GM19240 (cell line): ENCODE data around the gene NYAP1.

Source experiments
- DNase-seq: peaks from one replicate; pipeline ENCODE4 v3.0.0; 2011; ENCODE audit warnings: low spot score; ENCODE audit not compliant: insufficient read length

NYAP1 gene

DNA sequence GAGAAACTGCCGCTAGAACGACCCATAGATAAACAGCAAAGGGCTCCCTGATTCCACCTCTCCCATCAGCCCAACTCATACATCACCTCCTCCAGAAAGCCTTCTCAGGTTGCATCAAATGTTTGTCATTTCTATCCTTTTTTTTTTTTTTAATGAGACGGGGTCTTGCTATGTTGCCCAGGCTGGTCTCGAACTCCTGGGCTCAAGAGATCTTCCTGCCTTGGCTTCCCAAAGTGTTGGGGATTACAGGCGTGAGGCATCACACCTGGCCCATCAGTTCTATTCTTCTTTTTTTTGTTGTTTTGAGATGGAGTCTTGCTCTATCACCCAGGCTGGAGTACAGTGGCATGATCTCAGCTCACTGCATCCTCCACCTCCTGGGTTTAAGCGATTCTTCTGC lies 26.7 kb upstream of the NYAP1 start:
- DNase-seq: no peak

DNA sequence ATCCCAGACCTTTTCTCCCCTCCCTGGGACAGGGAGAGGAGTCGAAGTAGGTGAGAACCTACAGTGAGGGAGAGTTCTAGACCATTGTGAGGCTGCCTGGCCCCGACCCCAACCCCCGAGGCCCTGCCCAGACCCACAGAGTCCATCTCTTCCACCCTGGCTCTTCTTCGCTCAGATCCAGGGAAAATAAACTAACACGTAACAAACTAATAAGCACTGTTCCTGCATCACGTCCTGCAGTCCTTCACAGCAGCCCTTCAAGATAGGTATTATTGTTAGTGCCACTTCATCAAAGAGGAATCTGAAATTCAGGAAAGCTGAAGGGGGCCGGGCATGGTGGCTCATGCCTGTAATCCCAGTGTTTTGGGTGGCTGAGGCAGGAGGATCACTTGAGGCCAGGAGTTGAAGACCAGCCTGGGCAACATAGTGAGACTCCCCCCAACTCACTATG lies 19.5 kb upstream of the NYAP1 start, which contains the start of gene SPACDR:
Gene SPACDR (minus strand): TSS at position 51 of the 451 bp plus-strand sequence. CDS start 235 bp downstream, outside the sequence.
- no peak for DNase-seq

DNA sequence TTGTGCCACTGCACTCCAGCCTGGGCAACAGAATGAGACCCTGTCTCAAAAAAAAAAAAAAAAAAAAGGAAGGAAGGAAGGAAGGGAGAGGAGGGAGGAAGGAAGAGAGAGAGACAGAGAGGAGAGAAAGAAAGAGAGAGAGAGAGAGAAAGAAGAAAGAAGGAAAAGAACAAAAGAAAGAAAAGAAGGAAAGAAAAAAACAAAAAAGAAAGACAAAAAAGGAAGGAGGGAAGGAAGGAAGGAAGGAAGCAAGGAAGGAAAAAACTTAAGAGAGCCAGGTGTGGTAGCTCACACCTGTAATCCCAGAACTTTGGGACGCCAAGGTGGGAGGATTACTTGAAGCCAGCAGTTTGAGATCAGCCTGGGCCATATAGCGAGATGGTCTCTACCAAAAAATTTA lies 18.9 kb upstream of the NYAP1 start:
- no peak for DNase-seq

DNA sequence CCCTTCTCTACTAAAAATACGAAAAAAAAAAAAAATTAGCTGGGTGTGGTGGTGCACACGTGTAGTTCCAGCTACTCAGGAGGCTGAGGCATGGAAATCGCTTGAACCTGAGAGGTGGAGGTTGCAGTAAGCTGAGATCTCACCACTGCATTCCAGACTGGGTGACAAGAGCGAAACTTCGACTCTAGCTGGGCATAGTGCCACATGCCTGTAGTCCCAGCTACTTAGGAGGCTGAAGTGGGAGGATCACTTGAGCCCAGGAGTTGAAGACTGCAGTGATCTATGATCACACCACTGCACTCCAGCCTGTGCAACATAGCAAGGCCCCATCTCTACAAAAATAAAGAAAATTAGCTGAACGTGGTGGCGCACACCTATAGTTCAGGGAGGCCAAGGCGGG lies 18.4 kb upstream of the NYAP1 start:
- DNase-seq: no peak

DNA sequence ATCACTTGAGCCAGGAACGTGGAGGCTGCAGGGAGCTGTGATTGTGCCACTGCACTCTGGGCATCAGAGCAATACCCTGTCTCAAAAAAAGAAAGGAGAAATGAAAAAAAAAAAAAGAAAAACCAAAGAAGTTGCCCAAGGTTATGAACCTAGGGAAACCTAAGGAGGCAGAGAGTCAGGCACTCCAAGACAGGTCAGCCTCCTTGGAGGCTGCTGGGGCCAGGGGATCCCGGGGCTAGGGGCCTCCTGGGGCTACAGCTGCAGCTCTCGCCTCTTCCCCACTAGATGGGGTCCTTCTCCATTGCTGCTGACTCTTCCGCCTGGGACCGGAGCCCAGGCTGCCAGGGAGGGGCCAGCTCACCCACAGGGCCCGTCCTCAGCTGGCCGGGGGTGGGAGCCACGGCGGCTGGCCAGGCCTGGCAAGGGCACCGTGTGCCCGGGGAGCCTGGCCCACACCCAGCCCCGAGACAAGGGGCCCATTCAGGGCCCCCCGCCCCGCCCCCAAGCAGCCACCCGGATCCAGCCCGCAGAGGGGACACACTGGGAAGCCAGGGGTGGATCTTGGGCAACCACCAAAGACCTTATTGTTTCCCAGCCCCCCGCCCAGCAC lies 17.9 kb upstream of the NYAP1 start:
- no peak for DNase-seq

DNA sequence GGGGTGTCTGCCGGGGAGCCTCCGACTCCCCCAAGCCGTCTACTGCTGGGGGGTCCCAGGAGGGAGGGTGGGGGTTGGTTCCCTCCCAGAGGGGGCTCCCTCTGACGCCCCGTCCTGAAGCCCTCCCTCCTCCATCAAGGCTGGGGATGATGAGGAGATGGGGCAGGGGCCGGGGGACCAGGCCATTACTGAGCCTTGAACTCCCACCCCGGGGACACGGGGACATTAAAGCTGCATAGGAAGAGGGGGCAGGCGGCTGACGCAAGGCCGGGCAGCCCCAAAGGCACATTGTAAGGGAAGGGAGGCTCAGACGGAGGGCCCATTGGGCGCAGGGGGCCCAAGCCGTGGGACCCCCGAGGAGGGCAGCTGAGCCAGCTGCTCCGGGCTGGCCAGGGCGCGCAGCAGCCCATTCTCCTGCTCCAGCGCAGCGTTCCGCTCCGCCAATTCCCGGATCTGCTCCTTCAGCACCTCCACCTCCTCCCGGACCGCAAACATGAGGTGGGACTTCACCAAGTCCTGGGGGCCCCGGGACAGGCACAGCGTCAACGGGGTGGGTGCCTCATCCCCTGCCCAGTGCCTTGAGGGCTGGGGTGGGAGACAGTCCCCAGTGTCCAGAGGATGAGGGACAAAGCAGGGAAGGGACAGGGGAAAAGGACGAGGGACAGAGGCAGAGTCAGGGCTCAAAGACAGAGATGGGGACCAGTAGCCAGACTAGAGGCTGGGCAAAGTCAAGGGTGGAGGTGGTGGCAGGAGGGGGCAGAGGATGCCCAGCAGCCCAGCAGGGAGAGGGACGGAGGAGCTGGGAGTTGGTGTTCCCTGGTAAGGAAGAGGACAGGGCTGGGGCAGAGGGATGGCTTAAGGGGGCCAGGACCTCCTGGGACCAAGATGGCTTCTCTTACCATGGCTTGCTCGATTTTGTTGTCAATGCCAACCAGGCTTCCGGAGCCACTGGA lies 16.8 kb upstream of the NYAP1 start:
- no peak for DNase-seq

DNA sequence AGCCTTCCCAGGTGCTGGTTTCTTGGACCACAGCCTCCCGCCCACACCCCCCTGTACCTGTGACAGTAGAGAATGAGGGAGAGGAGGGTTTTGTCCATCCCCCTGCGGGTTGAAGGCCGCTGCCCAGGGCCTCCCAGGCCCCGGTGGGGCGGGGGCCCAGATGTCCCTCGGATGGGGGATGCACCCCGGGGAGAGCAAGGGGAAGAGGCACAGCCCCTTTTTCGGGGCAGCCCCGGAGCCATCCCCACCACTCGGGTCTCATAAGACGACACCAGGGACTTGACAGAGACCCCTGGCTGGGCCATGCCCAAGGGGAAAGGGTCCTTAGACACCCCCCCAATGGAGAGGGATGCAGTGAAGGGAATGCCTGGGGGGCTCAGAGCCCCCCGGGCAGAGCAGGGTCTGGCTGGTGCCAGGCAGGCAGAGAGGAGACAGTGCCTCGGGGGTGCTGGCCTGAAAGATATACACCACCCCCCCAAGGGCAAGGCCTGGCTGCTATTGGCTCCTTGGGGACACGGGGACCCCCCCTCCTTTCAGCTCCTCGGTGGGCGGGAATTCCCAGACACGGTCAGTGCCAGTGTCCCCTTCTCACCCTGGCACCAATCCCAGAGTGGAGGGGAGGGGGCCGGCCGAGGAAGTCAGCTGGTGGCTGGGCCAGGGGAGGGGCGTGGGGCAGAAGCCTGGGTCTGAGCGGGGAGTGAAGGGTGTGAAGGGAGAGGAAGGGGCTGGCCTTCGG lies 15.9 kb upstream of the NYAP1 start:
- DNase-seq: no peak

DNA sequence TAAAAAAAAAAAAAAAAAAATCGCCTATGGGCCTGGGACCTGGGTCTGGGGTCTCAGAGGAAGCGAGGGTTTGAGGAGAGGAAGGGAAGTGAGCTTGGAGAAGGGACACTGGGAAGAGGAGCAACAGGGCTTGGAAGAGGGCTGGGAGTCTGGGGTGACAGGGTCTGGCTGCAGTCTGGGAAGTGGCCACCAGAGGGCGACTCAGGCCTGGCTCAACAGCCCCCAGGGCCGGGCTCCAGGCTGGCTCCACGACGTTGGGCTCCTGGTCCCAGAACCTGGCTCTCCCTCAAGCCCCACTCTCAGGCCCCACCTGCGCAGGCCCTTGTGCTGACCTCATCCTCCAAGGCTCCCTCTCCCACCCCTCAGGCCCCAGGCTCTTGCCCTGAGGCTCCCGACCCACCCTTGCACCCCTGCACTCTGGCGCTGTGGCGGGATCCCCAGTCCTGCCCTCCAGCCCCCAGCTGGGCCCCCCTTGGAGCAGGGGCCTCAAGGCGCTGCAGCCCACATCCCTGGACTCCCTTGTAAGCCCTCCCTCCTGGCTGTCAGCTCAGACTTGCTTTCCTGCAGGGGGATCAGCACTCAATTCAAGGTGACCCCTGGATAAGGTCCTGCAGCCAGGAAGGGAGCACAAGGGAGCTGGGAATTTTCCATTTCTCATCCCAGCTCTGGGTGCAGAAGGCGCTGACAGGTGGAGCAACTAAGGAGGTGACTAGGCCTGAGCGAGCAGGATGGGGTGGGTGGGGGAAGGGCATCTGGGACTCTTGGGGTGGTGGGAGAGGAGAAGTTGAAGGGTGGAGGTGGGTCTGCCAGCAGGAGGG lies 14.3 kb upstream of the NYAP1 start:
- DNase-seq: peak; percentile 95

DNA sequence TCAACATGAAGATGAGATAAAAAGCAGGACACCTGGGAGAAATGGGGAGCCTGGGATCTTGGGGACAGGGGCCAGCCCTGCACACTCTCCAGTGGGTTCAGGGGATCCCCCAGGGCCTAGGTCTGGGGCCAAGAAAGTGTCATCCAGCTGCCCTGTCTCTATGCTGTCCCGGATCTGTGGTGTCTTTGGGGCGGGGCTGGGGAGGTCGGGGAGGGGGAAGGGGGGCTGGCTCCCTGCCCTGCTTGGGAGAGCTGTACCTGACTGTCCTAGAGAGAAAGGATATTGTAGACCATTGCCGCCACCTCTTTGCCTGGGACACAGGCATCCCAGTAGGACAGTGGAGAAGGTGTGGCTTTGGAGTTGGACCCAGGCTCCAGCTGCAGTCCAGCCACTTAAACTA lies 12.7 kb upstream of the NYAP1 start:
- DNase-seq: no peak

DNA sequence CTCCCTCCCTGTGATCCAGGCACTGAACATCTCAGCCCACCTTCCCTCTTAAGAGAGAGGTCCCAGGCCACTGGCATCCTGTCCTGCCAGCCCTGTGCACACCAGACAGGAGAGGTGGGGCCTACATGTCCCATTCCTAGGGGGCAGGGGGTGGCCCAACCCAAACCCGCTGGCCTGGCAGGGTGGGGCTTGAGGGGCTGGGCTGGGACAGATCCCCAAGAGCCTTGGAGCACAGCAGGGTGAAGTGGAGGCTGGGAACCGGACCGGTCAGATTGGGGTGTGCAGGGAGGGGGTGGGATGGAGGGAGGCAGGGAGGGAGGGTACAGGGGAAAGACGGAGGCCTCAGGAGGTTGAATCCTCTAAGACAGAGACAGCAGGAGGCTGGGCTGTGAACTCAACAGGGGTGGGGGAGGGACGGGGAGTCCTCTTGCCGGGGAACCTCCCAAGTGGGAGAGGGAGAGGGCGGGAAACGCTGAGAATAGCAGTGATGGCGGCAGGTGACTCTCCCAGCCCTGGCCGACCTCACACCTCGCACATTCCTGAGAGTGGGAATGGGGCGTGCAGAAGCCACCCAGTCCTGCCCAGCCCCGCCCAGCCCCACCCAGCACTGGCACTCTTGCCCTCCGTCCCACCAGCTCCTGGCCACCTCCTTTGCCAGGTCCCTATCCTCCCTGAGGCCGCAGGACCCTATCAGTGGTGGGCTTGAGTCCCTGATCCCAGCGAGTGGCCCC lies 11.4 kb upstream of the NYAP1 start:
- DNase-seq: no peak

DNA sequence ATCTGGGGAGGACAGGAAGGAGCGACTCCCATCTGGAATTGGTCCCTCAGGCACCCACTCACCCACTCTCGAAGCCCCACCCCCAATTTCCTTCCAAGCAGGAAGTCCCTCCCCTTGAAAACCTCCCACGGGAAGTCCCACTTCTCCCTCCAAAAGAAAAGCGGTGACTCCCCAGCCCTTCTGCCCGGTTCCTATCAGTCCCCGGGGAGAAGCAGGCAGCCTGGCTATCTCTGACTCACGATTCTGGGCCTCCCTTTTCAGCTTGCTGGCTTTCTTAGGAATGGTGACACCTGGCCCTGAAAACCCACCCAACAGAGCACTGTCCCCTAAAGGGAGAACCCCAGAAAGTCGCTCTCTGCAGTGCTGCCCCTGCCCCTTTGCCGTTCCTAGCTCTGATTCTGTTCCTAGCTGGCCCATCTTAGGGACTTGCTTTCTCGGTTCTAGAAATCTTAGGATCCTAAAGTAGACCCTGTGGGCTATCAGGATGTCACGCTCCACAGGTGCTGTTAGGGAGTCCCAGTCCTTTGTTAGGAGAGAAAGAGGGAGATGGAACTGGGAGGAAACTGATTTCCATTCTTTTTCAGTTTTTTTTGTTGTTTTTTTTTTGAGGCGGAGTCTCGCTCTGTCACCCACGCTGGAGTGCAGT lies 10.8 kb upstream of the NYAP1 start:
- DNase-seq: no peak

DNA sequence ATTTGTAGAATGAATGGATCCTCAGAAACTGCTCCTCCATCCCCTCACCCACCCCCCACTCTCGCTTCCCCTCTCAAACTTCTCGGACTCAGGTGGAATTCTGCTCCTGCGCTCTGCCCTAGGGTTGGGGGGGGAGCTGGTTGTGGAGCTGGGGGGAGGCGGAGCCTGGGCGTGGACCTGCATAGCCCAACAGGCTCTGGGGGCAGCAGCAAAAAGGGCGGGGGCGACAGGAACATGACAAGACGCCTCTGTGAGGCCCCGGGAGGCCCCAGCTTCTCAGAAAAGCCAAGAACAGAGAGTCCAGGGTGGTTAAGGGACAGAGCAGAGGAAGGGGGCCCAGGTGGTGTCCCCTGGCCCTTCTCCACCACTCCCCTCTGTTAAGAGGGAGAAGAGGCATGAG lies 8.2 kb upstream of the NYAP1 start:
- DNase-seq: no peak

DNA sequence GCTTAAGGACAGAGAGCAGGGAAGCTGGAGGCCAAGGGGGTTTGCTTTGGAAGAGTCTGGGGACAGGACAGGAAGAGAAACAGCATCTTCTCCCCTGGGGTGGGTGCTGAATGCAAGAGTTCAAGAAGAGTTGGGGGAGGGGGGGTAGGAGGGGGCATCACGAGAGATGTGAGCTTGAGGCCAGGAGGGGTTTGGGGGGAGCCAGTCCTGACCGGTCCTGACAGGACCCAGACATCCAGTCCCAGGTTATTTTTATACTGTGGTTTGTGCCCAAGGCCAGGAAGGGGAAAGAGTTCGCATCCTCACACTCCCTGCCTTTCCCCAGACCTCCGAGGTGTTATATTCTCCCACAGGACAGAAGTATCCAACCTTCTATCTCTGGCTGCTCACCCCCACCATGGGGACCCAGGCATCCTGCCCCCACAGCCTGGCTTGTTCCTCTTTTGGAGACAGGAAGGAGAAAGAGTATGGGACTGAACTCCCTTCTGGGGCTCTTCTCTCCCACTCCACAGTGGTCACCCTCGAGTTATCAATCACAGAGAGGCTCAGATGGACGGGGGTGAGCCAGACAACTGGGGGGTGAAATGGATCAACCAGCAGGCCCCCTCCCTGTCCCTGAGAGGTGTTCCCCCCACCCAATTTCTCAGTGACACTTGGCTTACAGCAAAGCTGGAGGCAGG lies 7.5 kb upstream of the NYAP1 start:
- no peak for DNase-seq

DNA sequence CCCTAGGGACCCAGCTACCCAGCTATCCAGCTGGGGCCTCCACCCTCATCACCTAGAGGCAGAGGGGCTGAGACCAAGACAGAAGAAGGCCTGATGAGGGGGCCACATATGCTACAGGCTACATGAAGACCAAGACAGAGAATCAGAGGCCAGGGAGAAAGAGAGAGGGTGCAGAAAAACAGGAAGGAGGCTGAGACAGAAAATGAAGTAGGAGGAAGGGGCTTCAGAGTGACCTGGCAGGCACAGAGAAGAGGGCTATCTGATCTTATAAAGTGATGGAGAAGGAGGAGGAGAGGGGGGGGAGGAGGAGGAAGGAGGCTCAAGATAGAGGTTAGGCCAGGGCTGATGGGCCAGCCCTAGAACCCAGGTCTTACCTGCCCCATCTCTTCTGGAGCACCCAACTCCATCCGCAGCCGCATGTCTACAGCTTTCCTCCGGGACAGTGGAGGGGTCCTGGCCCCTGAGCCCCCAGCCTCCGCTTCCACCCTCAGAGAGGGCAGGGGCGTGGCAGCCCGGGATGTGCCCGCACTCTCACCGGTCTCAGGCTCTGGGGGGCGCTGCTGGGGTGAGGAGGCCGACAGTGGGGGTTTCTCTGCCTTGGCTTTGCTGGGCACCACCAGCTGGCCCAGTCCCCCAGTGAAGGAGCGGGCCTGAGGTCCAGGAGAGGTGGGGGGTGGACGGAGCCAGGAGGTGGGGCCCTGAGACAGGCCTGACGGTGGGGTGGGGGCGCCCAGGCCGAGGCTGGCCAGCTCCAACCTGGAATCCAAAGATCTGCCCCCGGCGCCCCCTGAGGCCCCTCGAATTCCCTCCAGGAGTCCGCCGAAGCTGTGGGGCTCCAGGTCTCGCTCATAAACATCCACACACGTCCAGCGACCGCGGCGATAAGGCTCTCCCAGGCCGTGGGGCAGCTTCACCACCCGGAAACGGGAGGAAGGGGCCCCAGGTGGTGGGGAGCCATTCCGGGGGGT lies 6.5 kb upstream of the NYAP1 start:
- no peak for DNase-seq

DNA sequence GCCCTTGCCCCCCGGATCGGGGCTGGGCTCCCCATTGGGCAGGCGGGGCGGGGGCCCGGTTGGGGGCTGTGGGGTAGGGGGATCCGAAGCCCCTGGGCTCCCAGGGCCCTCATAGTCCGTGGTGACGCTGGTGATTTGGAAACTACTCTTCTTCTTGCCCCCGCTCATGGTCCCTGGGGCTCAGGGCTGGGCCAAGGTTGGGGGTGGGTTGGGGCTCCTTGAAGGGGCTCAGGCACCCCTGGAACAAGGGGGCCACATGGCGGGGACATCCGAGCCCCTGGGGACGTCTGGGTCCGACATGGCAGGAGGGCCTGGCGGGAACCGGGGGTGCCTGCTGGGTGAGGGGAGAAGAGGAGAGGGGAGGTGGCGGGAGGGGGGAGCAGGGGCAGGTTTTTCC lies 5.9 kb upstream of the NYAP1 start:
- no peak for DNase-seq

DNA sequence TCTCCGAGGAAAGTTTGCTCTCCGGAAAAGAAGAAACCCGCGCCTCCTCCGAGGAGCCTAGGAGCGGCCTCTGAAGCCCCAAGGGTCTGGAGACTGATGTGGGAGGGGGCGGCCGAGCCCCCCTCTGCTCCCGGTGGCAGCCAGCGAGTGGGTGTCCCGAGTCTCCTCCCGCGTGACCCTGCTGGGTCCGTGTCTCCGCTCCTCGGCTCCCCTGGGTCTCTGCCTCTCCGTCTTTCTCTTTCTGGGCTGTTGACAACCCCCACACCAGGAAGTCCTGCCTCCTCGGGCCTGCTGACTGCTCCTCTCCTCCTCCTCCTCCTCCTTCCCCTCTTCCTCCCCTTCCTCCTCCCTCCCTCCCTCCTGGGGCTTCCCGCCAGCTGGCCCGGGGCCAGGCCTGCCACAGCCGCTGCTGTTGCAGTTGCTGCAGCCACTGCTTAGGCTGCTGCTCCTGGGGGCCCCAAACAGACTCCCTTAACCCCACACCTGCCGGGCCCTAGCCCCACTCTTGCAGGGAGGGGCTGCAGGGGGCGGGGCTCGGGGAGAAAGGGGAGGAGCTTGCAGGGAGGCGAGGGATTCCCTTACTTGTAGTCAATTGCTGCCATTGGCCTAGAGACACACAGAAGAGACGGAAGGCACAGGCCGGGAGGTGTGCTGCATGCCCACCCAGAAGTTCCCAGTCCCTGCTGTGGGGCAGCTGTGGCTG lies 4.6 kb upstream of the NYAP1 start, which contains the start of gene TSC22D4:
Gene TSC22D4 (minus strand): TSS at position 257 of the 703 bp plus-strand sequence. CDS start 1,176 bp downstream, outside the sequence.
- peak; percentile 89 for DNase-seq

DNA sequence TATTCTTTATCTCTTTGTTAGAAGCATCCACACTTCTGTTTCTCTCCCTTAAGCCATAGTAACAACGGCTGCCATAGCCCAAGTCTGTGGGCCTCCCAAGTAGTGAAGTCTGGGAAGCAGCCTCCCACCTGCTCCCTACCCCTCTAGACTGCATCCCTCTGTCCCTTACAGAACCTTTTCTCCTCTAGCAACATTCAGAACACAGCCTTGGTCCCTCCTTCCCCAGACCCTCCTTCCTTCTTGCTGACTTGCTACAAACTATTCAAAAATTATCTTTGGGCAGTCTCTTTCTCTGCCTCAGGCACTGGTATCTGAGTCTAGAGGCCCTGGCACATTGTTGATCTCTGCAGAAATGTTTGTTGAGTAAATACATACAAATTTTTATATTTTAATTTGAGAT lies 2.3 kb upstream of the NYAP1 start:
- no peak for DNase-seq

DNA sequence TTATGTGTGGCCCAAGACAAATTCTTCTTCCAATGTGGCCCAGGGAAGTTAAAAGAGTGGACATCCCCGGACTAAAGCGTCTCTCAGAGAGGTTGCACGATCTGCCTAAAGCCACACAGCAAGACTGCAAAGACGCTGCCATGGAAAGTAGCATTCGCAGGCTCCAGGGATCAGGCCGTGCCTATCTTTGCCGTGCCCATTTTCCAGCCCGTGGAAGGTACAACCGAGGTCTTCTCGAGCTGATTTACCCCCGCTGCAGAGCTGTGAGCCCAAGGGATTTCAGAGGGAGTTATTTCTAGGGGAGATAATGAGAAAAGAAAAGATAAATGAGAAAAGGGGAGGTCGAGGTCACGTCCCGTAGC lies 1.0 kb upstream of the NYAP1 start:
- no peak for DNase-seq
